Left renal cortex interstitium (tissue), 4 donors: ENCODE data around the gene PIK3CA. TPM values are rescaled to one million over a fixed set of nuclear protein-coding genes. Genes with fewer than 3 reads are reported as not detected.
"Not testable (repeated sequence)": the region's sequence is repeated elsewhere in the genome, so short reads cannot be mapped to it uniquely, and the experiment has no call there.

Experiments
- DNase-seq, 4 donors: peaks; one replicate each; pipeline ENCODE4 v3.0.0-alpha.2; 2013; ENCODE audit warnings: low read depth in 4 of 4, low spot score in 2 of 4, missing footprints in 1 of 4
- polyA plus RNA-seq, 4 donors: library from polyadenylated mRNA; unstranded; fragments of 120-200 nt; gene quantifications; one replicate each; pipeline ENCODE4 v1.2.1, GENCODE V29; 2013; ENCODE audit not compliant: insufficient read length in 4 of 4

The PIK3CA gene
- 10 to 100 TPM; 25.3 to 29.9 (median 29.1) TPM for polyA plus RNA-seq

DNA sequence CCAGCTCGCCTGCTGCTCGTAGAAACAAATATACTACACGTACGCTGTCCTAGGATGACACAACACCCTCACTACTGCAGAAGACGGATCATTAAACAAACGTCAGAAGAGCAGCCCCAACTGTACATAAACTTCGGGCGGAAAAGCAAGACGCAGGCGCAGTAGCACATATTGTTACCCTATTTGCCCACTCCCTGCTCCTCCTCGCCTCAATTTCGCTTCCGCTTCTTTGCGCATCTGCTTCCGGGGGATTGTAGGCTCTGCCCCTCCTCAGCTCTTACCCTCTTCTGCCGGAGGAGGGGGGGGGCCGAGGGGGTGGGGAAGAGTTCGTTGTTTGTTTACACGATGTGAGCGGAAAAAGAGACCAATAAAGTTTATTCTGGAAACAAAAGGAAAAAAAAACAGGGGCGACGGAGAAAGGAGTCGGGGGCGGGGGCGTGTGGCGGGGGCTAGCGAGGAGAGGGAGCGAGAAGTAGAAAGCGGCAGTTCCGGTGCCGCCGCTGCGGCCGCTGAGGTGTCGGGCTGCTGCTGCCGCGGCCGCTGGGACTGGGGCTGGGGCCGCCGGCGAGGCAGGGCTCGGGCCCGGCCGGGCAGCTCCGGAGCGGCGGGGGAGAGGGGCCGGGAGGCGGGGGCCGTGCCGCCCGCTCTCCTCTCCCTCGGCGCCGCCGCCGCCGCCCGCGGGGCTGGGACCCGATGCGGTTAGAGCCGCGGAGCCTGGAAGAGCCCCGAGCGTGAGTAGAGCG lies at the start of gene PIK3CA:
PIK3CA (plus strand) TSS at position 485 of the 743 bp plus-strand sequence. CDS start 50,469 bp downstream, outside the sequence.
- DNase-seq: peak; percentile 92 to 97 (median 94)

GRCh38 chr3:179098388-179099077 lies 49.6 kb upstream of the PIK3CA start:
- no peak for DNase-seq

- no peak for DNase-seq
These were observed 47.5 kb upstream of the PIK3CA start for GRCh38 chr3:179100652-179101051.

DNA sequence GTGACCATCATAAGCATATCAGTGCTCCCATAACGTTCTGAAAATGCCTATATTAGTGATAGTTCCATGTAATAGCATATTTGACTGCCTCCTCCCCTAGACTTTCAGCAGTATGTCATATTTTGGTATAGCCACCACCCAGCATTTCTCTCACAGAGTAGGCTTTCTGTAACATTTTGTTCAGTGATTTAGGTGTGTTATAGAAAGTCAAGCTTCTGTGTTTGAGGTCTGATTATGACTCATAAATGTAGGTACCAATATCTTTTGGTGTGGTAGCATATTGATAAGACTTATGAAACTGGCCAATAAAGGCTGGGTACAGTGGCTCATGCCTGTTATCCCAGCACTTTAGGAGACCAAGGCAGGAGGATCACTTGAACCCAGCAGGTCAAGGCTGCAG lies 42.3 kb upstream of the PIK3CA start:
- no peak for DNase-seq

- DNase-seq: no peak
These were observed 40.5 kb upstream of the PIK3CA start for GRCh38 chr3:179107617-179108016.

- no peak for DNase-seq
These were observed 40.1 kb upstream of the PIK3CA start for GRCh38 chr3:179108086-179108485.

DNA sequence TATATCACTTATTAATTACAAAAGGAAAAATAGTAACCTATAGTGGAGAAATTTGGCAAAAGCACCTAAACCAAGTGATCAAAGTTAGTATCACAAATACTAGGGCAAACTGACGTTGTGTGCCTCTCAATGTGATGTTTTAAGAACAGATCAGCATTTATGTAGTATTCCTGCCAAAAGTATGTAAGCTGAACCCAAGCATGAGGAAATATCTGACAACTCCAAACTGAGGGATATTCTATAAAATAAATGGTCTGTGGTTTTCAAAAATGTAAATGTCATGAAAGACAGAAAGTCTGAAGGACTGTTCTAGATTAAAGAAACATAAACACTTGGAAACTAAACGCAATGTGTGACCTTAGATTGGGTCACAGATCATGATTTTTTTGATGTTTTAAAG lies 34.3 kb upstream of the PIK3CA start:
- no peak for DNase-seq

DNA sequence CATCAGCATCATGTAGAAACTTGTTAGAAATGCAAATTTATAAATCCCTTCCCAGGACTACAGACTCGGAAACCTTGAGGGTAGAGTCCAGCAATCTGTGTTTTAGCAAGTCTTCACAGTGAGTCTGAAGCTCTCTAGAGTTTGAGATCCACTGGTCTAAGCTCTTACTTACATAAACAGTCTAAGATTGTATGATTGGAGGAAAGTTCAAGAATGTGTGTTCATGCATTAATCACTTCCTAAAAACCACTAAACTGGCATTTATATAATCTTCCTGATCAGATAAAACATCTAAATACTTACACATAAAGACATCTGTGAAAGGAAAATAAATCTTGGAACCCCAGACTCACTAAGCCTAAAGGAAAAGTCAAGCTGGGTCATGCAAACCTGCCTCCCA lies 32.7 kb upstream of the PIK3CA start:
- DNase-seq: not testable (repeated sequence)

GRCh38 chr3:179116816-179117215 lies 31.3 kb upstream of the PIK3CA start:
- no peak for DNase-seq

DNA sequence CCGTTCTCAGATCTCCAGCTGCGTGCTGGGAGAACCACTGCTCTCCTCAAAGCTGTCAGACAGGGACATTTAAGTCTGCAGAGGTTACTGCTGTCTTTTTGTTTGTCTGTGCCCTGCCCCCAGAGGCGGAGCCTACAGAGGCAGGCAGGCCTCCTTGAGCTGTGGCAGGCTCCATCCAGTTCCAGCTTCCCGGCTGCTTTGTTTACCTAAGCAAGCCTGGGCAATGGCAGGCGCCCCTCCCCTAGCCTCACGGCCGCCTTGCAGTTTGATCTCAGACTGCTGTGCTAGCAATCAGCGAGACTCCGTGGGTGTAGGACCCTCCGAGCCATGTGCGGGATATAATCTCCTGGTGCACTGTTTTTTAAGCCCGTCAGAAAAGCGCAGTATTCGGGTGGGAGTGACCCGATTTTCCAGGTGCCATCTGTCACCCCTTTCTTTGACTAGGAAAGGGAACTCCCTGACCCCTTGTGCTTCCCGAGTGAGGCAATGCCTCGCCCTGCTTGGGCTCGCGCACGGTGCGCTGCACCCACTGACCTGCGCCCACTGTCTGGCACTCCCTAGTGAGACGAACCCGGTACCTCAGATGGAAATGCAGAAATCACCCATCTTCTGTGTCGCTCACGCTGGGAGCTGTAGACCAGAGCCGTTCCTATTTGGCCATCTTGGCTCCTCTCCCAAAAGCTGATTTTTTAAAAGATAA lies 15.8 kb upstream of the PIK3CA start:
- not testable (repeated sequence) for DNase-seq

DNA sequence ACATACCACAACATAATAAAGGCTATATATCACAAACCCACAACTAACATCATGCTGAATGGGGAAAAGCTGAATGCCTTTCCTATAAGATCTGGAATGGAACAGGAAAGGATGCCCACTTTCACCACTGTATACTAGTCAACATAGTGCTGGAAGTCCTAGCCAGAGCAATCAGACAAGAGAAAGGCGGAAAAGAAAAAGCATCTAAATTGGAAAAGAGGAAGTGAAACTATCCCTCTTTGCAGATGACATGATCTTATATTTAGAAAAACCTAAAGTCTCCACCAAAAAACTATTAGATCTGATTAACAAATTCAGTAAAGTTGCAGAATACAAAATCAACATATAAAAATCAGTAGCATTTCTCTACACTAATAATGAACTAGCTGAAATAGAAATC lies 14.6 kb upstream of the PIK3CA start:
- no peak for DNase-seq

DNA sequence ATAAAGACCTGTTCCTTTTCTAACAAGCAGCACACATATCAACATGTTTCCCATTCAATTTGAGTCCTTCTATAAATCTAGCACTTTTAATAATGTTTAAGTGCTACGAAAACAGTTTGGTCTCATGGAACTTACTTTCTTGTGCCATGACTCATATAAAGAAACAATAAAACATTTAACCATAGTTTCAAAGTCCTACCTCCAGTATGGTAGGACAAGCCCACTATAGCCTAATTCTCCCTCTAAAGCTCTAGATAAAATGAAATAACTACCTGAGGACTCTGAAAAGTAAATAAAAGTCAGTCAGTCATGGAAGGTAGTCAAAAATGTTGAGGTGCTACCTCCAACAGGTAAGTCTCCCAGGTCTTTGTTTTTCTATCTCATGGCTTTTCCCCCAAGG lies 12.0 kb upstream of the PIK3CA start:
- no peak for DNase-seq

- DNase-seq: no peak
These were observed 6.3 kb upstream of the PIK3CA start for GRCh38 chr3:179141890-179142289.

DNA sequence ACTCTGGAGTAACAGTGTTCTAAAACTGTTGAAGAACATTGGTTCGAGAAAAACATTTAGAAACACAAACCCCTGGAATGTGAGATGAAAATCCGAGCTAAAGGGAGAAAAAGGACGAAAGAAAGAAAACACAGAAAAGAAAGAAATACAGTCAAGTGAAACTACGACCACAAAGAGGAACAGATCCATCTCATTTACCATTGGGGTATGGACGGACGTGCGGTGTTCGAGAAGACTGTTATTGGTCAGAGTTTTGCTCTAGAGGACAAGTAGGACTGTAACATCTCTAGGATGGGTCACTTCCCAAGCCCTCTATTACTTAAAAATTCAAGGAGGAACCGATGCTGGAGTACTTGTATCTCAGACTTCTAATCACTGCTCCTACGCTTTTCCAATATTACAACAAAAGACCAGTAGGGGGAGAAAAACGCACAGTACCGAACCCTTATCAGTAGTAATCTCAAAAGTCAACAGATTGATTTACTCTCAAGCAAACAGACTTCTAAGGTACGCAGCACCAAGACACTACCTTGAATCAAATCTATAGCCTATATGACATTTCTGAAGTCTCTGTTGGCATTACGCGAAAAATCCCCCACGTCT lies 1.1 kb upstream of the PIK3CA start:
- peak in 3 of 4 donors; percentile 59 to 75 (median 68) for DNase-seq

DNA sequence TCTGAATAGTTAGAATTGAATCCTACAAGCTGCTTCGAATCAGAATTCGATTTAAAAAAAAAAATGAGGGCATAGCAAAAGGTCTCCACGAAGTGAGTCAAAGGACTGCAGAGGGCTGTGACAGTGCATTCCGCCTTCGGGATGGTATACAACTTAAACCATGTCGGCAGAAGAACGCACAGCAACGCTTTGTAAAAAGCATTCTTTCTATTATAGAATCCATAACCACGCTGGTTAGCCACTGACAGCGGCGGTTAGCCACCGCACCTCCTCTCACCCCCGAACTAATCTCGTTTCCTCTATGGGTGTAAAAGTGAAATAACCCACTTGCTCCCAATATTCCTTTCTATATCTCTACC lies 664 bp upstream of the PIK3CA start:
- peak in 2 of 4 donors; percentile 50 to 81 for DNase-seq

DNA sequence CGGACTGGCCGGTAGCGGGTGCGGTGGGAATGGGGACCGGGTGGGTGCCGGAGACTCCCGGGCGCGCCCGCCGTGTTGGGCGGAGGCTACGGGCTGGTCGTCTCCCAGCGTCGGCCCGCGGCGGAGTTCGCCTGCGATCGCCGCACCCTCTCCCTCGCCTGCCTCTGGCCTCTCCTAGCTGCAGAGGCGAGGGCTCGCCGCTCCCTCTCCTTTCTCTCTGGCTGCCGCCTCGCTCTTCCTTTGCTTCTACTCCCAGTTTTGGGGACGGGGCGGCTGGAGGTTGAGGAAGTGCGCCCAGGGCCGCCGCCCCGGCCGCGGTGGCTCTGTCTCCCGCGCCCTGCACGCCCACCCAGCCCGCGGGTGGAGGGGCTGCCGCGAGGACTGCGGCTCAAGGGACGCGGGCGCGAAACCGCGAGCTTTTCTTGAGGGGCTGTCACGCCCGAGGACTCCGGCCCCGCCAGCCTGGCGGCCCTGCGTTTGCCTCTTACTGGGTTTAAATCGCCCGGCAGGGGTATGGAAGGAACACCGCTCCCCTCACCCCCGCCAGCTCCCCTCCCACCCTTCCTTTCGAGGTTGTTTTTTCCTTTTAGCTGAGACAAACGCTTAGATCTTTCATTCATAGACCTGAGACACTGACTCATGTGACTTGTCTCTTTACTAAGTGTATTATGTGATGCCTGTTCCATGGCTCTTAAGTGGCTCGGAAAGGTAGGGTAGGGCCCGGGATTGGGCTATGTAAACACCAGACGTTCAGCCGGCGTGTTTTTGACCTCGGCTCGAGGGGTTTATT lies 654 bp downstream of the PIK3CA start:
- DNase-seq: peak in 3 of 4 donors; percentile 18 to 45 (median 32)

- DNase-seq: no peak
These were observed 1.3 kb downstream of the PIK3CA start for GRCh38 chr3:179149406-179149867.

DNA sequence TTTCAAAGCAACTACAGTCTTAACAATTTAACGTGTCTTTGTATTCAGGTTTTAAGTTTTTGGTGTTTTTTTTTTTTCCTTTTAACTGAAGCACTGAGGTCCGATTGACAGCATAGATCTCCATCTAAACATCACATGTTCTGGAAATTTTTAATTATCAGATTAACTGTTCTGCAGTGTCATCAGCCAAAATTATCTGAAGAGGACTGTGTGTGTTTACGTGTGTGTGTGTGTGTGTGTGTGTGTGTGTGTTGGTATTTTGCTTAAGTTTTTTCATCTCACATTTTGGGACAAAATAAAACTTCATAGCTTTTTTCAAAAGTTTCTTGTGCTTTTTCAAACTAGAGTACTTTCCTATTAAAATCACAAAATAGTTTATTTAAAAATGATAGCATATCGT lies 1.8 kb downstream of the PIK3CA start:
- no peak for DNase-seq

GRCh38 chr3:179150610-179151009 lies 2.5 kb downstream of the PIK3CA start:
- DNase-seq: no peak

GRCh38 chr3:179151474-179151873 lies 3.3 kb downstream of the PIK3CA start:
- DNase-seq: no peak
